ENCODE measurements around the gene LAMA4. TPM values are rescaled to one million over a fixed set of nuclear protein-coding genes. Genes with fewer than 3 reads are reported as not detected.
"Not testable (repeated sequence)": the region's sequence is repeated elsewhere in the genome, so short reads cannot be mapped to it uniquely, and the experiment has no call there.

Gene LAMA4
- total and polyA plus RNA-seq, 5 donors from 2014 or later, result not detected

GRCh38 chr6:112205427-112206109 lies 48.8 kb downstream of the LAMA4 start:
- Mint-ChIP-seq H3K4me1 (no peaks in the 10 kb centered on the region), H3K9me3 (peaks cover 0 to 3% (median 0%) of the 10 kb centered on the region in 7 donors), H3K4me3 (no peak overlapping the region), H3K36me3 (no peaks in the 10 kb centered on the region), H3K27me3 (peaks cover 10% of the 10 kb centered on the region), H3K27ac (no peak overlapping the region)
- Histone ChIP-seq H3K27me3 (ENCODE audit: control insufficient read depth, insufficient read depth, low read length) (peaks cover 7% of the 10 kb centered on the region), H3K4me1 (ENCODE audit: control insufficient read depth, insufficient read depth, low read length, poor library complexity, severe bottlenecking) (no peaks in the 10 kb centered on the region), H3K9me3 (ENCODE audit: control insufficient read depth in 2 of 2, low read length in 2 of 2) (no peaks in the 10 kb centered on the region), H3K36me3 (ENCODE audit: control insufficient read depth, insufficient read depth, low read length) (no peaks in the 10 kb centered on the region), H3K4me3 (ENCODE audit: low read depth, low read length) (no peak overlapping the region), H3K27ac (ENCODE audit: insufficient read depth, low read length, poor library complexity, severe bottlenecking) (no peak overlapping the region)
- ATAC-seq (ENCODE audit: low read depth in 2 of 2) (no peak), DNase-seq (no peak)

- Mint-ChIP-seq H3K4me1 (no peaks in the 10 kb centered on the region), H3K27me3 (peaks cover 5% of the 10 kb centered on the region), H3K36me3 (no peaks in the 10 kb centered on the region), H3K27ac (no peak overlapping the region), H3K4me3 (no peak overlapping the region), H3K9me3 (peaks cover 0 to 5% (median 0%) of the 10 kb centered on the region in 7 donors)
- Histone ChIP-seq H3K9me3 (ENCODE audit: control insufficient read depth in 2 of 2, low read length in 2 of 2) (peaks cover 0 to 3% of the 10 kb centered on the region in 2 experiments), H3K4me1 (ENCODE audit: control insufficient read depth, insufficient read depth, low read length, poor library complexity, severe bottlenecking) (no peaks in the 10 kb centered on the region), H3K36me3 (ENCODE audit: control insufficient read depth, insufficient read depth, low read length) (no peaks in the 10 kb centered on the region), H3K27ac (ENCODE audit: insufficient read depth, low read length, poor library complexity, severe bottlenecking) (no peak overlapping the region), H3K4me3 (ENCODE audit: low read depth, low read length) (no peak overlapping the region), H3K27me3 (ENCODE audit: control insufficient read depth, insufficient read depth, low read length) (peaks cover 6% of the 10 kb centered on the region)
- ATAC-seq (ENCODE audit: low read depth in 2 of 2) (no peak), DNase-seq (no peak)
These were observed 50.0 kb downstream of the LAMA4 start for GRCh38 chr6:112204350-112204706.

GRCh38 chr6:112203577-112204349 lies 50.6 kb downstream of the LAMA4 start:
- Histone ChIP-seq H3K36me3 (ENCODE audit: control insufficient read depth, insufficient read depth, low read length) (no peaks in the 10 kb centered on the region), H3K9me3 (ENCODE audit: control insufficient read depth in 2 of 2, low read length in 2 of 2) (peaks cover 0 to 3% of the 10 kb centered on the region in 2 experiments), H3K27me3 (ENCODE audit: control insufficient read depth, insufficient read depth, low read length) (peaks cover 7% of the 10 kb centered on the region), H3K4me3 (ENCODE audit: low read depth, low read length) (no peak overlapping the region), H3K27ac (ENCODE audit: insufficient read depth, low read length, poor library complexity, severe bottlenecking) (no peak overlapping the region), H3K4me1 (ENCODE audit: control insufficient read depth, insufficient read depth, low read length, poor library complexity, severe bottlenecking) (no peaks in the 10 kb centered on the region)
- peaks cover 0 to 5% (median 0%) of the 10 kb centered on the region in 7 donors for H3K9me3 Mint-ChIP-seq
- DNase-seq (no peak), ATAC-seq (ENCODE audit: low read depth in 2 of 2) (no peak)
- no peaks in the 10 kb centered on the region for H3K4me1 Mint-ChIP-seq
- no peak overlapping the region for H3K27ac Mint-ChIP-seq
- H3K27me3 Mint-ChIP-seq, result peaks cover 3% of the 10 kb centered on the region
- no peak overlapping the region for H3K4me3 Mint-ChIP-seq
- no peaks in the 10 kb centered on the region for H3K36me3 Mint-ChIP-seq

- no peak overlapping the region for H3K4me3 ChIP-seq (ENCODE audit: low read depth, low read length)
- H3K27me3 Mint-ChIP-seq, result no peaks in the 10 kb centered on the region
- H3K27ac ChIP-seq (ENCODE audit: insufficient read depth, low read length, poor library complexity, severe bottlenecking), result no peak overlapping the region
- peaks cover 0 to 3% of the 10 kb centered on the region in 2 experiments for H3K9me3 ChIP-seq (ENCODE audit: control insufficient read depth in 2 of 2, low read length in 2 of 2)
- peaks cover 0 to 5% (median 0%) of the 10 kb centered on the region in 7 donors for H3K9me3 Mint-ChIP-seq
- no peaks in the 10 kb centered on the region for H3K36me3 ChIP-seq (ENCODE audit: control insufficient read depth, insufficient read depth, low read length)
- no peak overlapping the region for H3K4me3 Mint-ChIP-seq
- H3K27me3 ChIP-seq (ENCODE audit: control insufficient read depth, insufficient read depth, low read length), result peaks cover 5% of the 10 kb centered on the region
- ATAC-seq (ENCODE audit: low read depth in 2 of 2), result no peak
- H3K36me3 Mint-ChIP-seq, result no peaks in the 10 kb centered on the region
- no peak overlapping the region for H3K27ac Mint-ChIP-seq
- H3K4me1 Mint-ChIP-seq, result no peaks in the 10 kb centered on the region
- no peaks in the 10 kb centered on the region for H3K4me1 ChIP-seq (ENCODE audit: control insufficient read depth, insufficient read depth, low read length, poor library complexity, severe bottlenecking)
- DNase-seq, result no peak
These were observed 51.6 kb downstream of the LAMA4 start for GRCh38 chr6:112202639-112203341.

- not testable (repeated sequence) for H3K9me3 Mint-ChIP-seq; H3K9me3 ChIP-seq (ENCODE audit: control insufficient read depth in 2 of 2, low read length in 2 of 2); H3K4me1 ChIP-seq (ENCODE audit: control insufficient read depth, insufficient read depth, low read length, poor library complexity, severe bottlenecking); H3K27ac ChIP-seq (ENCODE audit: insufficient read depth, low read length, poor library complexity, severe bottlenecking); H3K4me3 ChIP-seq (ENCODE audit: low read depth, low read length); H3K4me1 Mint-ChIP-seq; H3K4me3 Mint-ChIP-seq; ATAC-seq (ENCODE audit: low read depth in 2 of 2); H3K36me3 Mint-ChIP-seq; H3K27me3 Mint-ChIP-seq; H3K27ac Mint-ChIP-seq; H3K36me3 ChIP-seq (ENCODE audit: control insufficient read depth, insufficient read depth, low read length); DNase-seq; H3K27me3 ChIP-seq (ENCODE audit: control insufficient read depth, insufficient read depth, low read length)
These were observed 54.0 kb downstream of the LAMA4 start for GRCh38 chr6:112200185-112200914.

GRCh38 chr6:112199001-112199403 lies 55.4 kb downstream of the LAMA4 start:
- no peak for DNase-seq
- no peaks in the 10 kb centered on the region for H3K4me1 Mint-ChIP-seq
- H3K4me1 ChIP-seq (ENCODE audit: control insufficient read depth, insufficient read depth, low read length, poor library complexity, severe bottlenecking), result no peaks in the 10 kb centered on the region
- H3K27me3 Mint-ChIP-seq, result peaks cover 10% of the 10 kb centered on the region
- peaks cover 0 to 5% (median 0%) of the 10 kb centered on the region in 7 donors for H3K9me3 Mint-ChIP-seq
- H3K4me3 Mint-ChIP-seq, result no peak overlapping the region
- no peak overlapping the region for H3K27ac Mint-ChIP-seq
- ATAC-seq (ENCODE audit: low read depth in 2 of 2), result no peak
- H3K36me3 ChIP-seq (ENCODE audit: control insufficient read depth, insufficient read depth, low read length), result no peaks in the 10 kb centered on the region
- peaks cover 9% of the 10 kb centered on the region for H3K27me3 ChIP-seq (ENCODE audit: control insufficient read depth, insufficient read depth, low read length)
- no peaks in the 10 kb centered on the region for H3K36me3 Mint-ChIP-seq
- H3K9me3 ChIP-seq (ENCODE audit: control insufficient read depth in 2 of 2, low read length in 2 of 2), result peaks cover 0 to 3% of the 10 kb centered on the region in 2 experiments
- H3K27ac ChIP-seq (ENCODE audit: insufficient read depth, low read length, poor library complexity, severe bottlenecking), result no peak overlapping the region
- H3K4me3 ChIP-seq (ENCODE audit: low read depth, low read length), result no peak overlapping the region

GRCh38 chr6:112198582-112198981 lies 55.8 kb downstream of the LAMA4 start:
- Mint-ChIP-seq H3K4me3 (no peak overlapping the region), H3K9me3 (peaks cover 0 to 5% (median 0%) of the 10 kb centered on the region in 7 donors), H3K27ac (no peak overlapping the region)

More at GRCh38 chr6:112198582-112198981, 55.8 kb downstream of the LAMA4 start:
- no peak overlapping the region for H3K27ac ChIP-seq (ENCODE audit: insufficient read depth, low read length, poor library complexity, severe bottlenecking)
- no peaks in the 10 kb centered on the region for H3K36me3 ChIP-seq (ENCODE audit: control insufficient read depth, insufficient read depth, low read length)
- H3K4me1 ChIP-seq (ENCODE audit: control insufficient read depth, insufficient read depth, low read length, poor library complexity, severe bottlenecking), result no peaks in the 10 kb centered on the region
- H3K27me3 ChIP-seq (ENCODE audit: control insufficient read depth, insufficient read depth, low read length), result peaks cover 9% of the 10 kb centered on the region
- Mint-ChIP-seq H3K4me1 (no peaks in the 10 kb centered on the region), H3K36me3 (no peaks in the 10 kb centered on the region), H3K27me3 (peaks cover 10% of the 10 kb centered on the region)
- DNase-seq (no peak), ATAC-seq (ENCODE audit: low read depth in 2 of 2) (no peak)
- H3K4me3 ChIP-seq (ENCODE audit: low read depth, low read length), result no peak overlapping the region
- H3K9me3 ChIP-seq (ENCODE audit: control insufficient read depth in 2 of 2, low read length in 2 of 2), result peaks cover 0 to 3% of the 10 kb centered on the region in 2 experiments

Measured in CD4-positive, CD25-positive, alpha-beta regulatory T cell (primary cell).